Activated CD8-positive, alpha-beta memory T cell treated with anti-CD3 and anti-CD28 coated beads for 24 hours (primary cell): ENCODE results near the gene MRE11.
"Not testable (repeated sequence)": the region's sequence is repeated elsewhere in the genome, so short reads cannot be mapped to it uniquely, and the experiment has no call there.

Experiments used
- DNase-seq: peaks from one replicate; pipeline ENCODE4 v3.0.0-alpha.2; 2020

Gene MRE11

GRCh38 chr11:94418123-94418765 is 75.4 kb downstream of the MRE11 start:
- DNase-seq, result no peak

GRCh38 chr11:94417386-94417987 is 76.2 kb downstream of the MRE11 start:
- no peak for DNase-seq

- no peak for DNase-seq
These were observed 88.4 kb downstream of the MRE11 start for GRCh38 chr11:94405062-94405833.

GRCh38 chr11:94402355-94402754 is 91.3 kb downstream of the MRE11 start:
- no peak for DNase-seq

GRCh38 chr11:94401773-94402265 is 91.8 kb downstream of the MRE11 start:
- DNase-seq, result no peak

- DNase-seq, result no peak
These were observed 92.5 kb downstream of the MRE11 start, which contains the start of gene GPR83 for GRCh38 chr11:94400839-94401772. Gene GPR83, minus strand, starts transcription at chr11:94401419. Its CDS starts 172 bp downstream, at chr11:94401247.

- no peak for DNase-seq
These were observed 93.2 kb downstream of the MRE11 start for GRCh38 chr11:94400457-94400838.

GRCh38 chr11:94400050-94400449 is 93.6 kb downstream of the MRE11 start:
- DNase-seq, result no peak

- no peak for DNase-seq
These were observed 95.5 kb downstream of the MRE11 start for GRCh38 chr11:94398101-94398500.

- DNase-seq, result no peak
These were observed 97.4 kb downstream of the MRE11 start for GRCh38 chr11:94396282-94396681.

GRCh38 chr11:94391937-94392336 is 101.7 kb downstream of the MRE11 start:
- not testable (repeated sequence) for DNase-seq

- no peak for DNase-seq
These were observed 114.0 kb downstream of the MRE11 start for GRCh38 chr11:94379613-94380012.

GRCh38 chr11:94376841-94377240 is 116.8 kb downstream of the MRE11 start:
- DNase-seq, result no peak

GRCh38 chr11:94370576-94370975 is 123.1 kb downstream of the MRE11 start:
- DNase-seq, result not testable (repeated sequence)
